Stimulated activated CD8-positive, alpha-beta memory T cell treated with anti-CD3 and anti-CD28 coated beads, Interleukin-4, amount 100 ng/mL, for 1 hour (primary cell): ENCODE results near the gene ASTN2.

ENCODE experiments used
- DNase-seq, 2 donors: peaks; one replicate each; pipeline ENCODE4 v3.0.0-alpha.2; 2020; ENCODE audit warnings: low read depth in 2 of 2, low spot score in 1 of 2

The ASTN2 gene

DNA sequence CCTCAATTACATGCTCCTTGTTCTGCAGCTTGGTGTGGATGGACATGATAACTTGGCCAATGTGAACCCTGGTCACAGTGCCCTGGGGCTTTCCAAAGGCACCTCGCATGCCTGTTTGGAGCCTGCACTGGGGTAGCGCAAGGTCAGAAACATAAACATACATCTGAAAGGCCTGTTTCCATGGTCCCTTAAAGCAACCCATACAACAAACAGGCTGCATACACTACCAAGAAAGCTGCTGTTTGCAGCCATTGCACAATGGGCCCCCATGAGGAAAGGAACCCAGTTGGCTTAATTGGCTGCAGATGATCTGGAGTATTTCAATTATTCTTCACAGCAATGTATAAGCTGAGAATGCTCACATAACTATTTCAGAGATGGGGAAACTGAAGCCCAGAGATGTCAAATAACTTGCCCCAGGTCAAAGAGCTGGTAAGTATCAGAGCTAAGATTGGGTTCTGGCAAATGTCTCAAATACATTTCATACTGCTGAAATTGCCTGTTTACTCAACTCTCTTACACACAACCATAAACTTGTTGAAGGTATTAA is 233.9 kb downstream of the ASTN2 start:
- no peak for DNase-seq

DNA sequence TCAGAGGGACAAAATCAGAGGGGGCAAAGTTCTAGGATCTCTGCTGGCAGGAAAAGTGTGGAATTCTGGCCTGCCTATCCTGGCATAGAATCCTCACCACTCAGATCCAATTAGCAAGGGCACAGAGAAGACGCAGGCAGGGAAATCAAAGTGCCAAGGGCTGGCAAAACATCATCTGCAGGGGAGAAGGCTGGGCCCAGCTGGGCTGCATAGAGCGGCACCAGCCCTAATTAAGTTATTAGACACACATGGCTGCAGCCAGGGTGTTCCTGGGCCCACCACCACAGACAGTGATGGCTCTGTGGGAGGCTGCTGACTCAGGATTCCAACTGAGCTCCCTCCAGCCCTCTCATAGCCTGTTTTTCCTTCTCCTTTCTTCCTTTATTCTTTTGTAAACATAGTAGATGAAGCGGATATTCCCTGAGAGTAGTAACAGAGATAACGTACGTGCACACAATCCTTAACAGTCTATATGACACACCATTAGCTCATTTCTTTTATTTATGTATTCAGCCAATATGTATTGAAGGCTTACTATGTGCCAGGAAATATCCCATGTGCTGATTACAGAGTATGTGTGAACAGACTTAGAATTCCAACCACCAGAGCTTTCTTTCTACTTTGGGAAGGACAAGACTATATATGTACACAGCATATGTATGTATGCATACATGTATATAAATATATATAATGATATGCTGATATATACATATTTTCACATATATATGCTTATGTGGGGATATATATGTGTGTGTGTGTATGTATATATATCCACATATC is 236.1 kb downstream of the ASTN2 start:
- DNase-seq, result no peak

DNA sequence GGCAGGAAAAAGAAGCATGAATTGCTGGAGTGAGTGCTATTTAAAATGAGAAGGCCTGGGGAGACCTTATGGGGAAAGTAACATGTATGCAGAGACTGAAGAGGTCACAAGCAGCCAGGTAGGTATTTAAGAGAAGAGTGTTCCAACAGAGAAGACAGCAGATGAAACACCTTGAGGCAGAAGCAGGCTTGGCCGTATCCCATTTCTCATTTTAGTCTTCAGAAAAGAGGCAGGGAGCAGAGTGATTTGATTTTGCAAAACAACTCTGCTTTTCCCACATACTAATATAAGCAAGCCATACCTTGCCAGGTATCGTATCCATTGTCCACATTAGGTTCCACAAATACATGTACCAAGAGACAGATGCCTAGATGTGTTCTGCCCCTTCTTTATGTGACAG is 244.3 kb downstream of the ASTN2 start:
- DNase-seq, result no peak

DNA sequence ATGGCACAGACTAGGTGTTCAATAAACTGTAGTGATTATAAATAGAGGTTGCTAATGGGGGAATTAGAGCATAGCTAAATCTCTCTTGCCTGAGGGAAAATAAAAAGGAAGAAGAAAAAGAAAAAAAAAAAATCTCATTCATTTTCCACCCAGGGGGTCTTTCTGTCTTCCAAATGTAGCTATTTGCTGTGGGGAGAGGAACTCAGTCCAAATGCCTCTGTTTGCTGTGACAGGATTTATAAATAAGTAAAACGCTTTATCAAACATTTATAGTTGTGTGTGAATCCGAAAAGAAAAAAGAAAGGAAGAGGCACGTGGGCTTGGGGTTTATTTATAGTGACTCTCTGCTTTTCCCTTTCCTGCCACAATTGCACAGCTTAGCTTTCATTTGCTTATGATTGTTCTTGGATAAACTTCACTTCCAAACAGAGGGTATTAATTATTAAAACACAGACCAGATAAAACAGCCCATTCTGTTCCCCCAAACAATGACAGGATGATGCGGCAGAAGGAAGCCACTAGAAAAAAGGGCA is 245.7 kb downstream of the ASTN2 start:
- no peak for DNase-seq

DNA sequence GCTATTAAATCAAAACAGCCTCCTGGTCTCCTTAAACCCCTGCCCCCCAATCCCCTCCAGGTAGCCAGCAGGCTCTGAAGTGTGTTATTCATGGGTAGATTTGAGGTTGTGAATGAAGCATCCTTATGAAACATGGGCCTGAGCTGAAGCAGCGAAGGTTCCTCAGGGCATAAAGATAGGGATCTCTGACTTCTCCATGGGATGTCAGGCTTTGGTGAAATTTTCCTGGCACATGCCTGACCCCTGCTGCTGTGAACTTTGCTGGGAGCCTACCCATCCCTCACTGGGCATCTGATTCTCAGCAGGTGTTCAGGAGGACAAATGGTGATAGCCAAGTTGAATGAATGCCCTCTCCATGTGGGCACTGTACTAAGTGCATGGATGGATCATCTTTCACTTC is 250.3 kb downstream of the ASTN2 start:
- DNase-seq, result no peak

DNA sequence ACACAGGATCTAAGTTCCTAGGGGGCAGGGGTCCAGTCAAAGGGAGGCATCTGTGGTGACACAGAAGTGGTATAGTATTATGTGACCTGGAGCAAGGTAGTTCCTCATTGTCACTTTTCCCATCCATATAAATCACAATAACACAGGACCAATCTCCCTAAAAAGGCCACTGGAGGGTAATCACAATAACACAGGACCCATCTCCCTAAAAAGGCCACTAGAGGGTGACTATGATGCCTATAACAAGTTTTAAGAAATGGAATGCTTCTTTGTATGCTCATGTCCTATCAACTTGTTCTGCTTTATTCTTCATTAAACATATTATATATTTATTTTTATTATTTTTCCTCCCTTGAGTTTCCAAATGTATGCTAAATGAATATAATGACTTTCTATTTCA is 254.6 kb downstream of the ASTN2 start:
- no peak for DNase-seq

DNA sequence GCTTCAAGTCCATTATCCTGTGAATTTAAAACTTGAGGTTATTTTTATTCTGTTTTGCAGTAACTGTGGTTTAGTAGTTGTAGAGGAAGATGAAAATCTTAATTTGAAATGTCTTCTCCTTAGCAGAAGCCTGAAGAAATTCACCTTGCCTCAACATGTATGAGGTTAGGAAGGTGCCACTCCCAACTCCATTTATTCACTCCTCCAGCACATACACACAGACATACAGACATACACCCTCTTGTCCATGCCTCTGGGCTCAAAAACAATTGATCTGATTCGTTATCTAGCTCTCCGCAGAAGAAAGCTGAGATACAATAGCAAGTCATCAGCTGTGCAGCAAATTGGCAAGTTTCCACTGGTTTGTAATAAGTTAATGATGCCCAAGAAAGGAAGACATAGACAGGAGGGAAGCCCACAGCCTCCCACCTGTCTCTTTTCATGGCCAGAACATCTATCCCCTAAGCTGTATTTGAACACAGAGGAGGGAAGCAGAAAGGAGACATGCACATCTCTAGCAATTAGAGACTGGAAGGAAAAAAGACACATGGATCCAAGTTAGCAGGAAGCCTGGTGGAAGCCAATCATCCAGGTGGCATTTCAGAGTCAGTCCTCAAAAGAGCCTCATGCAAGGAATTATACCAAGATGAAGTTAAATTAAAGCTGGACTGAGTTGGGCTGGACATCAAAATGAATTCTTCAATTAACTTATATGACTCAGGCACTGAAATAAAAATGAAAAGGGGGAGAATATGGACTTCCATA is 257.9 kb downstream of the ASTN2 start:
- DNase-seq, result no peak

DNA sequence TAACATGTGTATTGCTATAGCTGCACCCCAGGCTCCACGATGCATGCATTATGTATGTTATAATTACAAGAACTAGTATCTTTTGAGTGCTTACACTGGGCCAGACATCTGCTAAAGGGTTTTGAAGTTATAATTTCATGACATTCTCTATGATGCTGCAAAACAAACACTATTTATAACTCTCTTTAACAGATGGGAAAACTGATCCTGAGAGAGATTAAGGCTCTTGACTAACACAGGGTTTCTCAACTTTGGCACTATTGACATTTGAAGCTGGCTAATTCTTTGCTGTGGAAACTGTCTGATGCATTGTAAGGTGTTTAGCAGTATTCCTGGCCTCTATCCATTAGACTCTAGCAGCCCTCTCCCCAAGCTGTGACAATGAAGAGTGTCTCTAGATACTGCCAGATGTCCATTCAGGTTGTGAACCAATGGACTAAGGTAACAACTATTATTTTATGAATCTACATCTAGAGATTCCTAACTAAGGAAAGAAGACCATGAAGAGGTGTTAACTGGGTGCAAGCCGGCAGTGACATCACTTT is 258.6 kb downstream of the ASTN2 start:
- DNase-seq, result no peak

DNA sequence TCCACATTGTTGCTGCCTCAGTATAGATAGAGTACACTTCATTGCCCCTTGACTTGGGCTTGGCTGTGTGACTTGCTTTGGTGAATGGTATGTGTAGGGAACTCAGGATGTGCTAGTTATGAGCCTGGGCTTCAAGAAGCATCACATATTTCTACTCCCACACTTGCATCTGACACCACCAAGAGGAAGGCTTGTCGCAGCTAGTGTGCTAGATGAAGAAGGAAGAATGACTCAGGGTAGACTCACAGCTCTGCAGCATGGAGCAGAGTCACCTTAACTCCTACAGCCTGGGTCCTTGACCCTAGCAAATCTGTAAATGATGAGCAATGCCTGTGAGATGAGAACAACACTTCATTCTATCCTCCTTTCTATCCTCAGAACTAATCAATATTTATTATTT is 261.8 kb downstream of the ASTN2 start:
- no peak for DNase-seq

DNA sequence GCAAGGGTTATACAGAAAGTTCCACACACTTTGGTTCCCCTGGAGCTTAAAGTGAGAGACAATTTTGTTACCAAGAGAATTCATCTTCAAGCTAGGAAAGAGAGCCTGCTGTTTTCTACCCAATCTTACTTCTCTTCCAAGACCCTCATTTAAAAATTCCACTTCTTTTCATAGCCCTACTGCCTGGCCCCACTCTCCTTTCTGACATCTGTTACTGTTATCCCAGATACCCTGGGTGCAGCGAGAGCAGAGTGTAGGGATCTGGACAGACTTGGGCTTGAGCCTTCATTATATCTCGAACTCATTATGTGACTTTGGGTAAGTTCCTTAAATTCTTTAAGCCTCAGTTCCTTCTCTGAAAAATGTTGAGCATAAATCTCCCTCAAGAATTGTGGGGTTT is 263.1 kb downstream of the ASTN2 start:
- no peak for DNase-seq

DNA sequence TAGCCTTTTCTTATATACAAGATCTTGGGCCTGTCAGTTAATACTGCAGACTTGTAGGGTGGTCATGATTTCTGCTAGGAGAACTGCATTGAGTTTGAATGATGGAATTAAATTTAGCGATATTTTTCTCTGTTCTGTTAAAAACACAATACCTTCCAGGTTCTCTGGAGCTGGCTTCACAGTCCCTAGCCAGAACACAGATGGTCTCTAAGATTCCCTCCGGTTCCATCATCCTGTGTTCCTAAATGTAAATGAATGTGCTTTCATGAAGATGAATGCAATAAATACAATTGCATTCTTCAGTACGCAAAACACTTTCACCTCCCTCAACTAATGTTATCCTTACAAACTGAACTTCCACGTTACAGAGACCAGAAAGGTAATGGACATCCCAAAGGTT is 264.9 kb downstream of the ASTN2 start:
- DNase-seq, result no peak

DNA sequence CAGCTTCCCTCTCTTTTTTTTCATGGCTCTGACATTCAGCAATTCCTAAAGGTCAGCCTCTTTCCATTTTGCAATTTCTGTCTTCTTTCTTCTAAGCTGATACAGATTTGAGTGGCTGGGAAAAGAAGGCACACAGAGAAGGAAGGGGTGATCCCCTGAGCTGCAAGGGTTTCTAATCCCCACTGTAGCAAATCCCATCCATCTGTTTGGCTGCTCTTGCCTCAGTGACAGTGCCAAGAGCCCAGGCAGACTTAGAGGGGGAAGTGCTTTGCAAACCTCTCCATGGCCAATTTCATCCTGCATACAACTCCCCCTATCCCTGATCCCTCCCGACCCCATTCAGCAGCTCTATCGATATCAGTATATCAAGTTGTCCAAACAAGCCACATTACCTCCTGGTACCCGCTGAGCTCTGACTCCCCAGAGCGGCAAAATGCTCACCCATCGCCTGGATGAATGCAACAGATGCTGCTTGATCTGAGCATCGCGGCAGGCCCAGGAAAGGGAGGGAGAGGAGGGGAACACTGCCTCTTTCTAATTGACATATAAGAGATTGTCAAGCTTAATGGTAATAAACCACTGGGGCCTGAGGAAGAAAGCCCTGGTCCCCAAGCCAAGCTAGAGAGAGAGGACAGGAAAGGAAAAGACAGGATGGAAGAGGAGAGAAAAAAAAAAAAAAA is 268.9 kb downstream of the ASTN2 start:
- no peak for DNase-seq

DNA sequence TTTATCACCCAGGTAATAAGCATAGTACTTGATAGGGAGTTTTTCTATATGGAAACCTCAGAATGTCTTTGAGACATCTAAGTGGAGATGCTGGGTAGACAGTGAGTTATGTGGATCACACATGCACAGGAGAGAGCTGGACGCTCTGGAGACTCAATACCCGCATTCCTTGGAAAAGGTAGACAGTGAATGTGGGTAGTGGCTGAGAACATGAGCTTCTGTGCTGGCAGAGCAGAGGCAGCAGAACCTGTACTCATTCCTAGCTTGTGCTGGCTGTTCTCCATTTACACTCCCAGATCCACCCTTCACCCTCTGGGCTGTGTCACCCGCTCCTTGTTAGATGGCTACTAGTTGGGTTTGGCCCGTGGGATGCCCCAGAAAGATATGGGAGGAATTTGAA is 269.8 kb downstream of the ASTN2 start:
- no peak for DNase-seq

DNA sequence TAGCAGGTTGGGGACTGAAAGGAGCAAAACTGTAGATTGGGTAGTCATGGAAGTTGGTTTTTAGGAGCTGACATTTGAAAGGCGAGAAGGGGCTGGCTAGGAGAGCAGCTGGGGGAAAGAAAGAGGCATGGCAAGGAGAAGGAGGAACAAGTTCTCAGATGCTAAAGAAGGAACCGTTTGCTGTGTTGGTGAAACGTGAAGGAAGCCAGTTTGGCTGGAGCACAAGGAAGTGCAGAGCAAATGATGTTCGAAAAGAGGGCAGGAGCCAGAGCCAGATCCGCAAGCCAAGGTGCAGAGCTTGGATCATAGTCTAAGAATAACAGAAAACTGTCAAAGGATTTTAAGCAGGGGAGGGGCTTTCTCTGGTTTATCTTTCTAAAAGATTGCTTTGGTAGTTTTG is 276.6 kb downstream of the ASTN2 start:
- no peak for DNase-seq

DNA sequence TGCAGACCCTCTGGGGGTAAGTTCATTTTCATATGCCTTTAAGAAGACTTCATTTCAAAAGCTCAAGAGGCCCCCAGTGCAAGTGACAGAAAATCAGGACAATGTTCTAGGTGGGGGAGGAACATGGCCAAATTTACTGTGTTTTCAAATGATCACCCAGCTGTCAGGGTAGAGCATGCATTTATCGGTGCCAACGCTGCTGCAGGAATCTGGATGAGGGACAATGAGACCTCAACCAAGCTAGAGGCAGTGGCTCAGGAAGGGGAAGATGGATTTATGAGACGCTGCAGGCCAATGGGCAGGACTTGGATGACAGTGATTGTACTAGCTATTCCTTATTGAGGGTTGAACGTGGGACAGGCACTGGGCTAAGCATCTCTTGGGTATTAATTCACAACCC is 278.4 kb downstream of the ASTN2 start:
- DNase-seq, result no peak

DNA sequence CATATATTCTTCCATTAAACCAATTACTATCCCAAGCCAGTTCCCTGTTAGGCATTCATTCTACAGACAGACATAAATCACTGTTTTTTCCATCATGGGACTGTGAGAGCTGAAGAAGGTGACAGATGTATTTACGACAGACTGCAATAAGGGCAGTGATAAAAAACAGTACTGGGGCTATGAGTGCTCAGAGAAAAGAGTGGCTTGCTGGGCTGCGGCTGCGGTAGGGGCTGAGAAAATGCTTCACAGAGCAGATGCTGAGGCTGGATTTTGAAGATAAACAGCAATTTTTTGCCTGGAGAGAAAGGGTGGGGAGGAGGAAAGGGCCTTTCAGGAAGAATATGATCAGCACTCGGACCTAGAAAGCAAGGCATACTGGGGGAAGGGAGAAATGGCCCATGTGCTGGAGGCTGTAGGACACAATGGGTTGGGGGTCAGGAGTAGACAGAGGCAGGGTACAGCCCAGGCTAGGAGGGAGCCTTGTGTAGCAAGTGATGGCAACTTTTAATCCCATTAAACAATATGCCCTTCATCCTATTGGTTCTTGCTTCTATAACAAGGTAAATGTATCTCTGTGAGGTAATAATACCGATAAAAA is 279.3 kb downstream of the ASTN2 start:
- DNase-seq, result no peak

DNA sequence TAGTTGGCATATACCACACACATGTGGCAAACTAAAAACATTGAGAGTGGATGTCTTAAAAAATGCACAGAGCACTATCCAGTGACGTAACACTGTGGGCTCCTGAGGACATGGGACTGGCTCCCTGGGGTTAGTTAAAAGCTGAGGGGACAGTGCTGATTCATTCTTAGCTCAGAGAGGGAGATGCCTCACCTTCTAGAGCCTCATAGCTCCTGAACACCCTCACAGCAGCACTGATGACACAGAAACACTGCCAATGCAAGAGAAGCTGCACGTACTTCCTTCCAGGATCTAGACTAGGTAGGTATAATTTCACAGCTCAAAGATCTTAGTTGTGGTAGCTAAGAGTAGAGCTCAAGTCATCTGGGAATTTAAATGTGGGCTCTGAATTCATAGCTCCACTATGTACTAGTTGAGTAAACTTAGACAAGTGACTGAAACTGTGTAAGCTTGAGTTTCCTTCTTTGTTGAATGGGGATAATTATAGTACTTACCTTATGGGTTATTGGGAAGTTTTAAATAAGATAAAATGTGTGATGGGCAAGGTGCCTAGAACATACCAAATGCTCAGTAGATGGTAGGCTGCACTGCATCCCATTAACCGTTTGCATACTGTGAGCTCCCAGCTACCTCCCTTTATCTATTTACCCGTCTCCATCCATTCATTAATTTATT is 279.9 kb downstream of the ASTN2 start:
- no peak for DNase-seq

DNA sequence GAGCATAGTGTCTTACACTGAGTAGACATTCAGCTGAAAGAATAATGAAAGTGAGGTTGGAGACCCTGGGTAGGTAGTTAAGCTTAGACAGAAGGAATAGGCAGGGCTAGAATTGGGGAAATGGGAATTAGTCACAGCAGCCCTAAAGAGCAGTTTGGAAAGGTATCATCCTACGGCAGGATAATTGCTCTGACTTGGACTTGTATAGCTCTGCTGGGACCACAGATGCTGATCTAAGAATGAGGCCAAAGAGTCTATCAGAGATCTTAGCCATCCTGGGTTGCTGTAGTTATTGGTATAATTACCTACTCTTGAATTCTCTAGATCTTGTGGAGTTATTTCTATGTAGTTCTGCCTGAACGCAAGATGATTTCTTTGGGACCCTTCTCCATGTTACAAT is 288.0 kb downstream of the ASTN2 start:
- DNase-seq, result no peak

DNA sequence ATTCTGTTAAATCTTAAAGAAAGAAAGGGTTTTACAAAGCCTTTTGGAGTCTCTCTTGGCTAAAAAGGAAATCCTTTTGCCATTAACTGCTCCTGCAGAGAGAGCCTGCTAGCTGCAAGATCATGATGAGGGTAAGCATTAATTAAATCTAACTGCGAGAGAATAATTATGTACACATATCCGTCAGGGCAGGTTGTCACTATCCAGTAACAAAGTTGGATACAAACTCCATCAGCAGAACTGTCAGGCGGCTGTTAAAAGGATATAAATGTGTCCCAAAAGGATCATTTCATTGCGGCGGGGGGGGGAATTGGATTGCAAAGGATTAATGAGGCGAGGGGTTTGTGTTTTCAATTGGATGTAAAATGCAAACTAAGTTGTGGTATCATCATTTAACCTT is 289.3 kb downstream of the ASTN2 start:
- DNase-seq, result no peak

DNA sequence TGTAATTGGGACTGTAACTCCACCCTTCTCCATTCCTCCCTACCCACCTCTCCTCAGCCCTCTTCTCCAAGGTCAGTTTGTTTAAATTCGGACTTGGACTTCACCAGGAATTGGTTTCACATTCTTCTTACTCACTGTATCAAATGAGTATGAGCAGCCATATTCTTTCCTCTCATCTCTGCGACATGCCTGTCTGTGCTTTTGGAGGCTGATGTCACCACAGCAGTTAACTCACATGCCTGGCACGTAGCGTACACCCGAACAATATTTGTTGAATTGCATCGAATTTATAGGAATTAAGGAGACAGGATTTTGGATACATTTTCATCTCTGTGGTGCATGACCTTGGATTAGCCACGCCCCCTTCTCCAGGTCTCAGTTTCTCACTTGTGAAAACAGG is 291.1 kb downstream of the ASTN2 start:
- no peak for DNase-seq
